ENCODE data around the gene CMC1. TPM values are rescaled to one million over a fixed set of nuclear protein-coding genes. Genes with fewer than 3 reads are reported as not detected.

Gene CMC1
- total and polyA plus RNA-seq, 8 donors, result 9.6 to 93.4 (median 33.4) TPM

DNA sequence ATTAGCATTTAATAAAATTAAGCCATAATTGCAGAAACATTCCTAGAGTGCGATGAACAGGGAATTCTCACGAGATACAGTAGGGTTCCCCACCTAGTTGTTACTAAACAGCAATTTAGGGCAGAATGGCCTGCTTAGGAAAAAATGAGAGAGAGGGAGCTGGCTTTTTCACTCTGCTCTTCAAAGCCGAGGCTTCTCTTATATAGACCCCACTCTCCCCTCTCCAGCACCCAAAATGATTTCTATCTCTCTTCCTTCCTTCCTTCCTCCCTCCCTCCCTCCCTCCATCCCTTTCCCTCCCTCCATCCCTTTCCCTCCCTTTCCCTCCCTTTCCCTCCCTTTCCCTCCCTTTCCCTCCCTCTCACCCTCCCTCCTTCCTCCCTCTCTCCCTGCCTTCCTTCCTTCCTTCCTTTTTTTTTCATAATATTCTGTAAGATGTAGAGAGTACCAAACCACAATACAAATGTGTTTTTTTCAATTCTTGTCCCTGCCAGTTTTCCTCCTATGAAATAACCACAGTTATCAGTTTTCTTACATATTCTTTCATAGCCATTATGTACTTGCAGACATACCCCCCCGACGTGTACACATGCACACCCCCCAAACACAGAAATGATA lies 59.0 kb downstream of the CMC1 start:
- no peak for DNase-seq
- peaks cover 0 to 10% (median 0%) of the 10 kb centered on the region in 4 donors for H3K4me1 ChIP-seq
- no peaks in the 10 kb centered on the region for H3K36me3 ChIP-seq
- H3K9me3 ChIP-seq, result no peaks in the 10 kb centered on the region
- intact Hi-C loops (cut with DNase I; ENCODE audit: low total_unique reads), result no loop called here
- no peak overlapping the region for H3K4me3 ChIP-seq
- 75 to 88% (median 77%) methylated on average over 5 of the region's 5 CpGs for WGBS, 5 donors
- H3K27me3 ChIP-seq, result no peaks in the 10 kb centered on the region
- TF ChIP-seq POLR2A (IDR thresholded peaks at IDR 0.05) (no peak), EP300 (IDR thresholded peaks at IDR 0.05) (no peak), POLR2AphosphoS5 (IDR thresholded peaks at IDR 0.05) (no peak)
- TF ChIP-seq, protein P1, sequence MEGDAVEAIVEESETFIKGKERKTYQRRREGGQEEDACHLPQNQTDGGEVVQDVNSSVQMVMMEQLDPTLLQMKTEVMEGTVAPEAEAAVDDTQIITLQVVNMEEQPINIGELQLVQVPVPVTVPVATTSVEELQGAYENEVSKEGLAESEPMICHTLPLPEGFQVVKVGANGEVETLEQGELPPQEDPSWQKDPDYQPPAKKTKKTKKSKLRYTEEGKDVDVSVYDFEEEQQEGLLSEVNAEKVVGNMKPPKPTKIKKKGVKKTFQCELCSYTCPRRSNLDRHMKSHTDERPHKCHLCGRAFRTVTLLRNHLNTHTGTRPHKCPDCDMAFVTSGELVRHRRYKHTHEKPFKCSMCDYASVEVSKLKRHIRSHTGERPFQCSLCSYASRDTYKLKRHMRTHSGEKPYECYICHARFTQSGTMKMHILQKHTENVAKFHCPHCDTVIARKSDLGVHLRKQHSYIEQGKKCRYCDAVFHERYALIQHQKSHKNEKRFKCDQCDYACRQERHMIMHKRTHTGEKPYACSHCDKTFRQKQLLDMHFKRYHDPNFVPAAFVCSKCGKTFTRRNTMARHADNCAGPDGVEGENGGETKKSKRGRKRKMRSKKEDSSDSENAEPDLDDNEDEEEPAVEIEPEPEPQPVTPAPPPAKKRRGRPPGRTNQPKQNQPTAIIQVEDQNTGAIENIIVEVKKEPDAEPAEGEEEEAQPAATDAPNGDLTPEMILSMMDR (IDR thresholded peaks at IDR 0.05), result no peak
- H3K27ac ChIP-seq, result no peak overlapping the region

DNA sequence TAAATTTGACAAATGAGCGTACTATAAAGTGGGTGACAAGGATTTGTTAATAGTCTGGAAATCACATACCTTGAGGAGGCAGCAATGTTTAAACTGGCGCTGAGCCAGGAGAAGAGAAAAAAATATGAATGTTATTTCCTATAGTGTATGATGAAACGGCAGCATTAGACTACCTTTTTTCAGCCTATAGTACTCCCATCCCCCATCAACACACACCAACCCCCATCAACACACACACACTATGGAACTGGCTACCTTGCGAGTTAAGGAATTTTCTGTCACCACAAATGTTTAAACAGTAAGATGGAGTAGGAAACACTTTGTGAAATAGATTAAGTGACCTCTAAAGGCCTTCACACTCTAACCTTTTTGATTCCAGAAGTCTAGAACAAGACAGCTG lies 60.3 kb downstream of the CMC1 start:
- no peak for TF ChIP-seq POLR2AphosphoS5 (IDR thresholded peaks at IDR 0.05)
- no peak for TF ChIP-seq EP300 (IDR thresholded peaks at IDR 0.05)

DNA sequence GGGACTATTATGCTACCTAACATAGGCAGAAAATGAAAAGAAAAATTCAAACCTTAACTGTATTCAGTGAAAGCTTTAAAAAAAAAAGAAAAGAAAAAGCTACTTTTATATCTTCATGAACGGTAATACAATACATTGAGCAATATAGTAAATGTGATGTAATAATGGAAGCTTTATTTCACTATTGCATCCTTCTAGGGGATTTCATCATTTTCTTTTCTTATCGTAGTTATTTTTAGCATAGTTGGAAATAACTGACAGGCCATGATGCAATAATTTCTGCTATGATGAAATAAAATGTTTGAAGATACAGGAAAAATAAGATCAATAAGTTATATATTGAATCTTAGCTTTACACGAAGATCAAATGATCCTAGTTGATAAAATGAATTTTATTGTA lies 66.8 kb downstream of the CMC1 start:
- TF ChIP-seq POLR2AphosphoS5 (IDR thresholded peaks at IDR 0.05), result no peak
- TF ChIP-seq, protein P1 (IDR thresholded peaks at IDR 0.05), result no peak
- no peak for TF ChIP-seq POLR2A (IDR thresholded peaks at IDR 0.05)
- TF ChIP-seq EP300 (IDR thresholded peaks at IDR 0.05), result no peak
- Histone ChIP-seq H3K4me3 (no peak overlapping the region), H3K27ac (no peak overlapping the region), H3K9me3 (no peaks in the 10 kb centered on the region), H3K36me3 (no peaks in the 10 kb centered on the region), H3K4me1 (no peaks in the 10 kb centered on the region), H3K27me3 (no peaks in the 10 kb centered on the region)
- 85 to 90% (median 90%) methylated on average over 3 of the region's 3 CpGs for WGBS, 5 donors
- no peak for DNase-seq
- intact Hi-C loops (cut with DNase I; ENCODE audit: low total_unique reads), result no loop called here

More for the DNA sequence above, 60.3 kb downstream of the CMC1 start:
- Histone ChIP-seq H3K27ac (no peak overlapping the region), H3K9me3 (no peaks in the 10 kb centered on the region), H3K4me1 (no peaks in the 10 kb centered on the region), H3K4me3 (no peak overlapping the region), H3K36me3 (no peaks in the 10 kb centered on the region), H3K27me3 (no peaks in the 10 kb centered on the region)
- intact Hi-C loops (cut with DNase I; ENCODE audit: low total_unique reads), result no loop called here
- DNase-seq, result peak in 1 of 2 donors; percentile 41
- WGBS, 5 donors, result 59 to 81% (median 72%) methylated on average over 4 of the region's 4 CpGs

DNA sequence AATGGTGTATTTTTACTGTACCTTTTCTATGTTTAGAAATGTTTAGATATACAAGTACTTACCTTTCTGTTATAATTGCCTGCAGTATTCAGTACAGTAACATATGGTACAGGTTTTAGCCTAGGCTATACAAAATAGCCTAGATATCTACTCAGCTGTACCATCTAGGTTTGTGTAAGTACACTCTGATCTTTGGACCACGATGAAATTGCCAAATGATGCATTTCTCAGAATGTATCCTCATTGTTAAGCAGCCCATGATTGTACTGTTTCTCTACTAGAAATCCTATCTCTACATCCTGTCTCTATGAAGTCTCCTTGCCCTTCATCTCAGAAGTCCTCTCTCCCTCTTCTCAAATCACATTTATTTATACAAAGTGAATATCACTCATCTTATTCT lies 74.3 kb downstream of the CMC1 start:
- TF ChIP-seq, protein P1 (IDR thresholded peaks at IDR 0.05), result no peak
- TF ChIP-seq EP300 (IDR thresholded peaks at IDR 0.05) (no peak), POLR2A (IDR thresholded peaks at IDR 0.05) (no peak), POLR2AphosphoS5 (IDR thresholded peaks at IDR 0.05) (no peak)
- Histone ChIP-seq H3K4me1 (no peaks in the 10 kb centered on the region), H3K4me3 (no peak overlapping the region), H3K36me3 (peaks cover 0 to 23% (median 18%) of the 10 kb centered on the region in 4 donors), H3K27me3 (no peaks in the 10 kb centered on the region), H3K27ac (no peak overlapping the region), H3K9me3 (no peaks in the 10 kb centered on the region)
- DNase-seq, result no peak
- WGBS, 5 donors, result 79 to 91% (median 80%) methylated on average over 1 of the region's 1 CpG
- intact Hi-C loops (cut with DNase I; ENCODE audit: low total_unique reads), result loop anchor here (10.0 kb wide), 1 partner anchor 601 kb away; no protein-coding TSS in a partner anchor

DNA sequence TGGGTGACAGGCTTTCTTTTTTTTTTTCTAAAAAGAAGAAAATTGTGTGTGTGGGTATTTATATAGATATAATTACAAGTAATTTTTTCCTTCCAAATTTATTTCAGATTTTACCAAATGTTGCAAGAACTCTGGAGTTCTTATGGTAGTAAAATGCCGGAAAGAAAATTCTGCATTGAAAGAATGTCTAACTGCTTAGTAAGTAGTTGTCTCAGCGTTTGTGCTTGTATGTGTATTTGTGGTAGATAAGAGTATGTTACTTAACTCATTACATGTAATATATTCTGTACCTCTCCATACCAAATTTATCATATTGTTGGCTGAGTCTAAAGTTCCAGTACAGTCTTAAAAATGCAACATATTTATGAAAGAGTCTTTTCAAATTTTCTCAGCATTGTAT lies 74.8 kb downstream of the CMC1 start:
- Histone ChIP-seq H3K27me3 (no peaks in the 10 kb centered on the region), H3K4me3 (no peak overlapping the region), H3K4me1 (no peaks in the 10 kb centered on the region), H3K36me3 (peaks cover 0 to 23% (median 20%) of the 10 kb centered on the region in 4 donors), H3K27ac (no peak overlapping the region), H3K9me3 (no peaks in the 10 kb centered on the region)
- TF ChIP-seq EP300 (IDR thresholded peaks at IDR 0.05) (no peak), POLR2AphosphoS5 (IDR thresholded peaks at IDR 0.05) (no peak), POLR2A (IDR thresholded peaks at IDR 0.05) (no peak)
- TF ChIP-seq, protein P1 (IDR thresholded peaks at IDR 0.05), result no peak
- no peak for DNase-seq
- intact Hi-C loops (cut with DNase I; ENCODE audit: low total_unique reads), result loop anchor here (10.0 kb wide), 1 partner anchor 601 kb away; no protein-coding TSS in a partner anchor
- 60 to 74% (median 72%) methylated on average over 2 of the region's 2 CpGs for WGBS, 5 donors

Measured in stomach (tissue), 9 donors.